Neuronal stem cell (in vitro differentiated cells): ENCODE measurements around the gene PLEKHF1.
"Not testable (repeated sequence)": the region's sequence is repeated elsewhere in the genome, so short reads cannot be mapped to it uniquely, and the experiment has no call there.

ENCODE experiments used
- DNase-seq: peaks from one replicate; pipeline ENCODE4 v3.0.0-alpha.2; 2013; ENCODE audit warnings: low spot score
- H2AFZ ChIP-seq: one replicate; pipeline ENCODE4 v1.6.1; 2013; ENCODE audit warnings: mild to moderate bottlenecking, low read length, inconsistent platforms
- H2AK5ac ChIP-seq: 2 replicates; pipeline ENCODE4 v1.6.1; 2013; ENCODE audit warnings: low read depth, mild to moderate bottlenecking, inconsistent platforms, low read length, moderate library complexity, mixed read lengths
- H2BK120ac ChIP-seq: 2 replicates; pipeline ENCODE4 v1.6.1; 2013; ENCODE audit warnings: low read depth, mild to moderate bottlenecking, inconsistent platforms, low read length, moderate library complexity, mixed read lengths
- H2BK12ac ChIP-seq: one replicate; pipeline ENCODE4 v1.6.1; 2013; ENCODE audit warnings: low read length, inconsistent platforms
- H2BK15ac ChIP-seq: 2 replicates; pipeline ENCODE4 v1.6.1; 2013; ENCODE audit warnings: mild to moderate bottlenecking, low read length, inconsistent platforms, mixed read lengths
- H2BK5ac ChIP-seq: one replicate; pipeline ENCODE4 v1.6.1; 2013; ENCODE audit warnings: inconsistent platforms, mild to moderate bottlenecking, low read length, moderate library complexity
- H3K14ac ChIP-seq: one replicate; pipeline ENCODE4 v1.6.1; 2013; ENCODE audit warnings: low read length, inconsistent platforms
- H3K18ac ChIP-seq: 2 replicates; pipeline ENCODE4 v1.6.1; 2013; ENCODE audit warnings: low read length, inconsistent platforms
- H3K23ac ChIP-seq: 2 replicates; pipeline ENCODE4 v1.6.1; 2013; ENCODE audit warnings: low read depth, mild to moderate bottlenecking, mixed read lengths, low read length, inconsistent platforms; ENCODE audit not compliant: poor library complexity
- H3K27ac ChIP-seq: replicated peaks from 3 replicates; pipeline ENCODE4 v1.5.1; 2013; ENCODE audit warnings: low read length, inconsistent platforms
- H3K27me3 ChIP-seq, 3 experiments: 2 replicates each; pipeline ENCODE4 v1.6.1; 2013; ENCODE audit warnings: low read length in 3 of 3, mild to moderate bottlenecking in 2 of 3, inconsistent platforms in 1 of 3, low read depth in 1 of 3, mixed read lengths in 1 of 3, moderate library complexity in 1 of 3; ENCODE audit not compliant: control insufficient read depth in 3 of 3, insufficient read depth in 3 of 3
- H3K36me3 ChIP-seq, 2 donors: replicated peaks in 1 of 2; 2 replicates each; pipeline ENCODE4 v1.6.1; 2013; ENCODE audit warnings: low read length in 2 of 2; ENCODE audit not compliant: control insufficient read depth in 2 of 2, insufficient read depth in 2 of 2
- H3K4ac ChIP-seq: 2 replicates; pipeline ENCODE4 v1.6.1; 2013; ENCODE audit warnings: inconsistent platforms, mild to moderate bottlenecking, low read length, moderate library complexity
- H3K4me1 ChIP-seq, 2 donors: 1 replicate in 1 of 2; 2 replicates in 1 of 2; pipeline ENCODE4 v1.6.1; 2013; ENCODE audit warnings: low read length in 2 of 2, low read depth in 1 of 2; ENCODE audit not compliant: control insufficient read depth in 2 of 2, insufficient read depth in 1 of 2
- H3K4me2 ChIP-seq: one replicate; pipeline ENCODE4 v1.6.1; 2013; ENCODE audit warnings: mild to moderate bottlenecking, low read length, inconsistent platforms; ENCODE audit not compliant: insufficient read depth, poor library complexity, severe bottlenecking
- H3K4me3 ChIP-seq, 2 donors: 2 replicates each; pipeline ENCODE4 v1.5.1; 2013; ENCODE audit warnings: low read length in 2 of 2, mild to moderate bottlenecking in 2 of 2, inconsistent platforms in 1 of 2, moderate library complexity in 1 of 2
- H3K79me1 ChIP-seq: one replicate; pipeline ENCODE4 v1.6.1; 2013; ENCODE audit warnings: low read depth, mild to moderate bottlenecking, inconsistent platforms, low read length, moderate library complexity
- H3K9ac ChIP-seq: one replicate; pipeline ENCODE4 v1.6.1; 2013; ENCODE audit warnings: mild to moderate bottlenecking, low read depth, low read length, inconsistent platforms; ENCODE audit not compliant: poor library complexity
- H3K9me3 ChIP-seq, 2 donors: replicated peaks in 1 of 2; 2 replicates each; pipeline versions ENCODE3 to v1.6.1; 2013; ENCODE audit warnings: low read length in 2 of 2, mild to moderate bottlenecking in 2 of 2, inconsistent platforms in 1 of 2, low read depth in 1 of 2, mixed read lengths in 1 of 2, moderate library complexity in 1 of 2; ENCODE audit not compliant: control insufficient read depth in 2 of 2, insufficient read depth in 1 of 2
- H4K8ac ChIP-seq: one replicate; pipeline ENCODE4 v1.6.1; 2013; ENCODE audit warnings: low read depth, mild to moderate bottlenecking, inconsistent platforms, low read length, moderate library complexity
- H4K91ac ChIP-seq: one replicate; pipeline ENCODE4 v1.6.1; 2013; ENCODE audit warnings: low read length, low read depth, mild to moderate bottlenecking, inconsistent platforms; ENCODE audit not compliant: poor library complexity
- WGBS, 2 donors: extraction: QIAGEN DNeasy Blood & Tissue Kit; methylation state at CpG; one replicate each; pipeline ENCODE4 v1.1.7; 2013; ENCODE audit warnings: missing lambda C conversion rate in 2 of 2, mixed read lengths in 1 of 2; ENCODE audit not compliant: insufficient read length in 2 of 2, insufficient replicate concordance in 1 of 2; ENCODE audit errors: extremely low coverage in 2 of 2; 5-methylcytosine and 5-hydroxymethylcytosine counted together

The PLEKHF1 gene

DNA sequence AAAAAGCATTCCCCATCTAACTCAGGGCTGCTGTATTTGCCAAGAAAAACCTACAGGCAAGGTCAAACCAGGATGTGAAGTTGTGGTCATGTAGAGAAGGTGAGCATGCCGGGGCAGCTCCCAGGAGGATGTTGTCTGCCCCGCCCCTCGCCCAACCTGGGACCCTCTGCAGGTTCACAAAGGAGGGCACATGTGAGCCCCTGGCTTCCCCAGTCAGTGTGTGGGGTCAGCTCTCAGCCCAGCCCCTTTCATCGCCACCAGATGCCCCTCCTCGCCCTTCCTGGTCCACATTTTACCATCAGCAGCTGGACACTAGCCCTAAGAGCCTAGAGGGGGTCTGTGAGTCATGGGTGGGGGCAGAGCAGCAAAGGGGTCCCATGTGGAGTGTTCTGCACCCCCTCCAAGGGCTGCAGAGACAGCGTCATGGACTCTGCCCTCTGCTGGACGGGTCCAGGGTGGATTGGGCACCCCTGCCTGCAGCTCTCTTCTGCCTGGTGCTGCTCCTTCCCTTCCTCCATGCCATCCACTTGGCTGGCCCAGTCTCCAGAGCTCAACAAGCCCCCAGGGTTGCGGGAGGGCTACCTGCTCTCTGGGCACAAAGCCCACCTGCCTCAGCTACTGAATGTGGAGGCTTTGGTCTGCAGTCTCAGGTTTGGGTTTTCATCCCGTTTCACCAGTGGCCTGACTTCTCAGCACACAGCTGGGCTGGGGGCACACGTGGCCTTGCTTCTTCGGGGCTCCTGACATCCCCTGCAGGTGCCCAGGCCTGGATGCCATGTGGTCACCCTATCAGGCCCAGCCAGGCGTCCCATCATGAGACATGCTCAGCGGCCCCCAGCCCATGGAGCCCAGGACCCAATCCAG, 3.7 kb downstream of the PLEKHF1 start:
- Histone ChIP-seq H4K91ac (no peak overlapping the region), H3K9me3 (no peaks in the 10 kb centered on the region), H3K4me1 (peaks cover 12 to 13% of the 10 kb centered on the region in 2 donors), H2BK5ac (no peak overlapping the region), H3K9ac (no peak overlapping the region), H3K36me3 (peaks cover 0 to 2% of the 10 kb centered on the region in 2 donors), H4K8ac (no peak overlapping the region), H3K27me3 (peaks cover 2 to 24% (median 9%) of the 10 kb centered on the region in 3 experiments), H3K27ac (no peak overlapping the region), H2AFZ (no peak overlapping the region), H2BK12ac (no peak overlapping the region), H2BK15ac (no peak overlapping the region), H3K79me1 (no peaks in the 10 kb centered on the region), H3K4me3 (no peak overlapping the region), H3K14ac (no peak overlapping the region), H2AK5ac (peak overlapping the region; percentile 1), H2BK120ac (no peak overlapping the region), H3K4me2 (no peak overlapping the region), H3K18ac (peak overlapping the region; percentile 15), H3K23ac (no peak overlapping the region), H3K4ac (no peak overlapping the region)
- no peak for DNase-seq
- no CpG with 5 or more reads among the region's 13 CpGs for WGBS, 2 donors

DNA sequence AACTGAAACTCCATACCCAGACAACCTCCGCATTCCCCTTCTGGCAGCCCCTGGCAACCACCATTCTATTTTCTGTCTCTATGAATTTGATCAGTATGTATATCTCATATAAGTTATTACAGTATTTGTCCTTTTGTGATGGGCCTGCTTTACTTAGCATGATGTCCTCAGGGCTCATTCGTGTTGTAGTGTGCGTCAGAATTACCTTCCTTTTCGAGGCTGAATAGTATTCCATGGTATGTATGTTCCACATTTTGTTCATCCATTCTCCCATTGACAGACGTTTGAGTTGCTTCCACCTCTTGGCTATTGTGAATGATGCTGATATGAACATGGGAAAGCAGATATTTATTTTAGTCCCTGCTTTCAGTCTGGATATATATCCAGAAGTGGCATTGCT, 5.0 kb downstream of the PLEKHF1 start:
- Histone ChIP-seq H3K9me3 (no peaks in the 10 kb centered on the region), H3K79me1 (no peaks in the 10 kb centered on the region), H3K36me3 (peaks cover 2 to 7% of the 10 kb centered on the region in 2 donors), H3K4me2 (no peak overlapping the region), H3K14ac (no peak overlapping the region), H4K91ac (no peak overlapping the region), H3K9ac (no peak overlapping the region), H2AFZ (no peak overlapping the region), H3K27ac (no peak overlapping the region), H2AK5ac (no peak overlapping the region), H2BK5ac (no peak overlapping the region), H3K4ac (no peak overlapping the region), H3K23ac (no peak overlapping the region), H4K8ac (no peak overlapping the region), H3K4me1 (peaks cover 9 to 13% of the 10 kb centered on the region in 2 donors), H3K4me3 (no peak overlapping the region), H2BK15ac (no peak overlapping the region), H2BK12ac (no peak overlapping the region), H3K18ac (no peak overlapping the region), H2BK120ac (no peak overlapping the region), H3K27me3 (peaks cover 0 to 15% (median 2%) of the 10 kb centered on the region in 3 experiments)
- DNase-seq, result no peak
- no CpG with 5 or more reads among the region's 5 CpGs for WGBS, 2 donors

DNA sequence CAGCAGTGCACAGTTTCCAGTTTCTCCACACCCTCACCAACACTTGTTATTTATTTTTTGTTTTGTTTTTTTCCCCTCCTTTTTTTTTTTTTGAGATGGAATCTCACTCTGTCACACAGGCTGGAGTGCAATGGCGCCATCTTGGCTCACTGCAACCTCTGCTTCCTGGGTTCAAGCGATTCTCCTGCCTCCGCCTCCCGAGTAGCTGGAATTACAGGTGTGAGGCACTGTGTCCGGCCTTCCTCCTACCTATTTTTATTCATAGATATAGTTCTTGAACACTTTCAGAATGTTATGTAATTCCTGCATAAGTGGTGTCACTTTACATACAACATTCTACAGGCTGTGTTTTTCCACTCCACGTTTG, 5.7 kb downstream of the PLEKHF1 start:
- no CpG with 5 or more reads among the region's 6 CpGs for WGBS, 2 donors
- DNase-seq, result not testable (repeated sequence)

DNA sequence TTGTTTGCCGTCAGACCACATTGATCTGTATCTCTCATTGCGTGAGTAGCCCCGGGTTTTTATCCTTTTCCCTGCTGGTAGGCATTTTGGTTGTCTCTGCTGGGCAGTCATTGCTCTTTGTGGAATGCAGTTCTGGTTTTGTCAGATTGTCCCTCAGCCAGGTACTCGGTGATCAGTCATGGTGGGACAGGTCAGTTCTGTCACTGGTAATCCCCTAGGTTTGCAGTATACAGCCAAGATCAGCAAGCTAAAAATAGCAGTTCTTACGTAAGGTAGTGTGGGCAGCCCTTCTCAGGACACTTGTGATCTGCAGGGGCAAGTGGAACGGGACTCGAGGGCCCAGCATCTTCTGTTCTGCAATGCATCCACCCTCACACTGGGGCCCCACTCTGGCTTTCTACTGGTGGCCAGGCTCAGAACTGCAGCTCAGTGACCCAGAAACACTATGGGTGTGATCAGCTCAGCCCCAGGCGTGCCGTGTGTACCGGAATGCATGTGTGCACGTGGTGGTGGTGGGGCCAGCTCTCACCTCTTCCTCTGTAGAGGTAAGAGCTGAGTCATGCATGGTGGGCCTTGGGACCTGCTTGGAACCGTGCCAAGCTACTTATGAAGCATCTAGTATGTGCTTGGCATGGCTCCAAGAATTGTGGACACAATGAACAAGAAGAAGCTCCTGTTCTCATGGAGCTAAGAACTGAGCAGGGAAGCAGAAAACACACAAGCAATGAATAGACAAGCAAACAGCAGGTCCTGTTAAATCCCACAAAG, 6.3 kb downstream of the PLEKHF1 start:
- no peak overlapping the region for H3K9ac ChIP-seq
- no CpG with 5 or more reads among the region's 12 CpGs for WGBS, 2 donors
- no peak overlapping the region for H3K23ac ChIP-seq
- H2BK120ac ChIP-seq, result no peak overlapping the region
- no peak overlapping the region for H4K91ac ChIP-seq
- H3K27me3 ChIP-seq, result peaks cover 0 to 3% (median 0%) of the 10 kb centered on the region in 3 experiments
- H3K36me3 ChIP-seq, result peaks cover 2 to 8% of the 10 kb centered on the region in 2 donors
- H3K4me1 ChIP-seq, result peaks cover 6 to 7% of the 10 kb centered on the region in 2 donors
- no peak overlapping the region for H2AK5ac ChIP-seq
- H2BK12ac ChIP-seq, result no peak overlapping the region
- H3K9me3 ChIP-seq, result no peaks in the 10 kb centered on the region
- no peak overlapping the region for H3K14ac ChIP-seq
- no peak overlapping the region for H2BK15ac ChIP-seq
- no peaks in the 10 kb centered on the region for H3K79me1 ChIP-seq
- H3K4me3 ChIP-seq, result no peak overlapping the region
- DNase-seq, result no peak
- no peak overlapping the region for H2AFZ ChIP-seq
- no peak overlapping the region for H3K4me2 ChIP-seq
- no peak overlapping the region for H2BK5ac ChIP-seq
- H3K18ac ChIP-seq, result peak overlapping the region; percentile 8
- no peak overlapping the region for H3K4ac ChIP-seq
- H3K27ac ChIP-seq, result no peak overlapping the region
- no peak overlapping the region for H4K8ac ChIP-seq

More for the DNA sequence above, 5.7 kb downstream of the PLEKHF1 start:
- H3K4me2 ChIP-seq, H3K14ac ChIP-seq, H4K8ac ChIP-seq, H3K79me1 ChIP-seq, H3K18ac ChIP-seq, H2AK5ac ChIP-seq, H2BK5ac ChIP-seq, H3K23ac ChIP-seq, H3K4ac ChIP-seq, H3K9ac ChIP-seq, H4K91ac ChIP-seq, H3K27me3 ChIP-seq, H3K9me3 ChIP-seq, H3K4me3 ChIP-seq, H3K27ac ChIP-seq, H2AFZ ChIP-seq, H2BK12ac ChIP-seq, H3K36me3 ChIP-seq, H2BK15ac ChIP-seq, H2BK120ac ChIP-seq: not testable (repeated sequence)
- peaks cover 7 to 12% of the 10 kb centered on the region in 2 donors for H3K4me1 ChIP-seq
